ACC112 (cell line): Measurements from ENCODE around the gene NEURL2.
"Not testable (repeated sequence)": the region's sequence is repeated elsewhere in the genome, so short reads cannot be mapped to it uniquely, and the experiment has no call there.

Experiments
- H2AFZ ChIP-seq: fragments of 200-600 bp; sonication (generic); one replicate; pipeline ENCODE4 v1.6.0; 2017; ENCODE audit warnings: antibody characterized with exemption, low read length; ENCODE audit not compliant: unreplicated experiment
- H3K27ac ChIP-seq: fragments of 200-600 bp; sonication (generic); 2 replicates; pipeline ENCODE4 v1.5.1; 2014; ENCODE audit warnings: low read depth, mild to moderate bottlenecking, antibody characterized with exemption, low read length, moderate library complexity
- H3K27me3 ChIP-seq: fragments of 200-600 bp; sonication (generic); 2 replicates; pipeline ENCODE4 v1.6.1; 2014; ENCODE audit warnings: mild to moderate bottlenecking, antibody characterized with exemption, low read length, moderate library complexity, mixed read lengths; ENCODE audit not compliant: insufficient read depth
- H3K36me3 ChIP-seq: fragments of 200-600 bp; sonication (generic); 2 replicates; pipeline ENCODE4 v1.6.1; 2016; ENCODE audit warnings: mild to moderate bottlenecking, antibody characterized with exemption, low read length, moderate library complexity, mixed read lengths; ENCODE audit not compliant: insufficient read depth
- H3K4me1 ChIP-seq: fragments of 200-600 bp; sonication (generic); one replicate; pipeline ENCODE4 v1.6.1; 2016; ENCODE audit warnings: low read length, mixed read lengths; ENCODE audit not compliant: insufficient read depth, unreplicated experiment, control insufficient read depth
- H3K4me3 ChIP-seq: fragments of 200-600 bp; sonication (generic); 2 replicates; pipeline ENCODE4 v1.5.1; 2014; ENCODE audit warnings: mild to moderate bottlenecking, low read depth, low read length
- H3K79me2 ChIP-seq: fragments of 200-600 bp; sonication (generic); one replicate; pipeline ENCODE4 v1.6.0; 2016; ENCODE audit warnings: low read length; ENCODE audit not compliant: control insufficient read depth, unreplicated experiment, insufficient read depth

NEURL2 gene

DNA sequence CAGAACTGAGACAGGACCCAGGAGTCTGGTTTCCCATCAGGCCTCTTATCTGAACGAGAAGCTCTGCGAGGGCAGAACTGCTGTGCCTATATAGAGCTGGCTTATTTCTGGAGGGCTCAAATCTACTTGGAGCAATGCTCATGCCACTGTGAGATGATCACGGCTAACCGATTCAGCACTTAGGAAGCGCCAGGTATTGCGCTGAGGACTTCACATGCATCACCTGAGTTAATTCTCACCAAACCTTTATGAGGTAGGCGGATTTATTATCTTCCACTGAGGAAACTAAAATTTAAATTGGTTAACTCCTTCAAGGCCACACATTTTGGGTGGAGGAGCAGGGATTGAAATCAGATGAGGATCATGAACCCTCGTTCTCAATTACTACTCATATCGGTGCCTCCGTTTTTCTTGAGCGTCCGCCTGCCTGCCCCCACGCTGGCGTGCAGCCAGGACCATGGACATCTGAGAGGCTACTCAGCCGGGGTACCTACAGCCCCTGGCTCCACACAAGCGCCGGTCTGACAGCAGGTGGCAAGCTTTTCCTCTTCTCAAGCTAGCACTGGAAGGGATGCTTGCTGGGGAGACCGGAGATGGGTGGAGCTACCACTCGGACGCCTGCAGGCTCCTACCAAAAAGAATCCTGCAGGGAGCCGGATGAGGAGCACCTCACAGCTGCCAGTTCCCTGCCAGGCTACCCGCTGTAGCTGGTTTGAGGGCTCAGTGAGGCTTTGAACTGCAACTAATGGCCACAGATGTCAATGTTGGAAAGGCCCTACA, 42.4 kb upstream of the NEURL2 start:
- Histone ChIP-seq H3K4me3 (peak overlapping the region; percentile 87), H3K36me3 (peaks cover 5% of the 10 kb centered on the region; the same call in 1 of the 2 replicates), H3K4me1 (peaks cover 16% of the 10 kb centered on the region), H3K27ac (peak overlapping the region; percentile 97; the same call in 1 of the 2 replicates), H3K27me3 (no peaks in the 10 kb centered on the region), H2AFZ (no peak overlapping the region), H3K79me2 (peaks cover 26% of the 10 kb centered on the region)

DNA sequence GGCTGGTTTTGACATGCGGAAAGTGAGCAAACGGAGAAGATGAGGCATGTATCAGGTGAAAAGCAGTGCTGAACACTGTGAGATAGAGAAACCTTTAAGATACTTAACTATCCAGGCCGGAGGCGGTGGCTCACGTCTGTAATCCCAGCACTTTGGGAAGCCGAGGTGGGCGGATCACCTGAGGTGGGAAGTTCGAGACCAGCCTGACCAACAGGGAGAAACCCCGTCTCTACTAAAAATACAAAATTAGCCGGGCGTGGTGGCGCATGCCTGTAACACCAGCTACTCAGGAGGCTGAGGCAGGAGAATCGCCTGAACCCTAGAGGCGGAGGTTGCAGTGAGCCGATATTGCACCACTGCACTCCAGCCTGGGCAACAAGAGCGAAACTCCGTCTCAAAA, 40.7 kb upstream of the NEURL2 start:
- H3K4me3 ChIP-seq, H3K4me1 ChIP-seq, H3K27me3 ChIP-seq, H3K27ac ChIP-seq, H2AFZ ChIP-seq, H3K36me3 ChIP-seq: not testable (repeated sequence)
- peaks cover 13% of the 10 kb centered on the region for H3K79me2 ChIP-seq

DNA sequence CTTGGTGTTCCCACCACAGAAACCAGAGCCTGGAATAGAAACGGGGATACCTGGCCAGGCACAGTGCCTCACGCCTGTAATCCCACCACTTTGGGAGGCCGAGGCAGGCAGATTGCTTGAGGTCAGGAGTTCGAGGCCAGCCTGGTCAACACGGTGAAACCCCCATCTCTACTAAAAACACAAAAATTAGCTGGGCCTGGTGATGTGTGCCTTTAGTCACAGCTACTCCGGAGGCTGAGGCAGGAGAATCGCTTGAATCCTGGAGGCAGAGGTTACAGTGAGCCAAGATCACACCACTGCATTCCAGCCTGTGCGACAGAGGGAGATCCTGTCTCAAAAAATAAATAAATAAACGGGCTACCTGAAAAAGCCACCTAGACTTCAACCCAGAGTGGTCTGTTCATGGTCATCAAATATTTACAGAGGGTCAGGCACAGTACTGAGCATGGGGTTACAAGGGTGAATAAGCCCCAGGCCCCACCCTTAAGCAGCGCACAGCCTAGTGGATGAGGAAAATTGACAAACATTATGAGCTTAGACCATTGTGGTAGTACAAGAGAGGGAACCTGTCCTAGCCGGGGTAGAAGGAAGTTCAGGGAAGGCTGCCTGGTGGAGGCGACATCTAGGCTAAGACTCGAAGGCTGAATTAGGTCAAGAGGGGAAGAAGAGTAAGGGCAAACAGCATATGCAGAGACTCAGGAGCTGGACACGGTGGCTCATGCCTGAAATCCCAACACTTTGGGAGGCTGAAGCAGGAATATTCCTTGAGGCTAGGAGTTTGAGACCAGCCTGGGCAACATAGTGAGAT, 36.3 kb upstream of the NEURL2 start:
- peaks cover 10% of the 10 kb centered on the region for H3K4me1 ChIP-seq
- no peaks in the 10 kb centered on the region for H3K36me3 ChIP-seq
- no peak overlapping the region for H2AFZ ChIP-seq
- no peak overlapping the region for H3K27ac ChIP-seq
- H3K4me3 ChIP-seq: no peak overlapping the region
- H3K27me3 ChIP-seq: no peaks in the 10 kb centered on the region
- H3K79me2 ChIP-seq: no peaks in the 10 kb centered on the region

DNA sequence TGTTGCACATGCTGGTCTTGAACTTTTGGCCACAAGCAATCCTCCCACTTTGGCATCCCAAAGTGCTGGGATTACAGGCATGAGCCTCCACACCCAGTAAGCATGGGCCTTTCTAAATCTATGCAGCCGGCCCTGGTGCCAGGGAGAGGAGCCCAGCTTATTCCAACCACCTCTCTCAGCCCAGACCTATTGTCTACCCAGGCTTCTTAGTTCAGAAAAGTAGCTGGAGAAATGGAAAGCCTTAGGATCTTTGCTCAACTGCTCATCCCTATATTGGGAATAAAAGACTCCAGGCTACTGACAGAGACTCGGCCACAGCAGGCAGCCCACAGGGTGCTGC, 35.7 kb upstream of the NEURL2 start:
- H3K36me3 ChIP-seq: no peaks in the 10 kb centered on the region
- H2AFZ ChIP-seq: no peak overlapping the region
- no peaks in the 10 kb centered on the region for H3K27me3 ChIP-seq
- no peak overlapping the region for H3K27ac ChIP-seq
- no peaks in the 10 kb centered on the region for H3K79me2 ChIP-seq
- peaks cover 11% of the 10 kb centered on the region for H3K4me1 ChIP-seq
- no peak overlapping the region for H3K4me3 ChIP-seq

DNA sequence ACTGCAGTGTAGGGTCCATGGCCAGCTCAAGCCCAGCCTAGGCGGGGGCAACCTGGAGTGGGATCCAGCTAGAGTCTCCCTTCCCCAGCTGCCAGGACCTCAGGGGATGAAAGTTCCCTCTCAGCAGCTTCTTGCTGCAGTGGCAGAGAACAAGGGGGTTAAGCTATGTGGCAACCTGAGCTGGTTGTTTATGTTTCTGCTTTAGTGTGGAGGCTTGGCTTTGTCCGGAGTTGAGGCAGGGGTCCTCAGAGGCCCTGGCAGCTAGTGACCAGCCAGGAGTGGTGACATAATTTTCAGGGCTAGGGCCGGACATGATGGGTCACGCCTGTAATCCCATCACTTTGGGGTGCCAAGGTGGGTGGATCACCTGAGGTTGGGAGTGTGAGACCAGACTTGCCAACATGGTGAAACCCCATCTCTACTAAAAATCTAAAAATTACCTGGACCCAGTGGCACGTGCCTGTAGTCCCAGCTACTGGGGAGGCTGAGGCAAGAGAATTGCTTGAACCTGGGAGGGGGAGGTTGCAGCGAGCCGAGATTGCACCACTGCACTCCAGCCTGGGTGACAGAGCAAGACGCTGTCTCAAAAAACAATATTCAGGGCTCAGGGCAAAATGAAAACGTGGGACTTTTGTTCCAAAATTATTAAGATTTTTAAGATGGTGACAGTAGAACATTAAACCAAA, 35.0 kb upstream of the NEURL2 start:
- peaks cover 11% of the 10 kb centered on the region for H3K4me1 ChIP-seq
- H3K4me3 ChIP-seq: no peak overlapping the region
- no peak overlapping the region for H2AFZ ChIP-seq
- H3K36me3 ChIP-seq: no peaks in the 10 kb centered on the region
- H3K79me2 ChIP-seq: no peaks in the 10 kb centered on the region
- H3K27ac ChIP-seq: no peak overlapping the region
- no peaks in the 10 kb centered on the region for H3K27me3 ChIP-seq

DNA sequence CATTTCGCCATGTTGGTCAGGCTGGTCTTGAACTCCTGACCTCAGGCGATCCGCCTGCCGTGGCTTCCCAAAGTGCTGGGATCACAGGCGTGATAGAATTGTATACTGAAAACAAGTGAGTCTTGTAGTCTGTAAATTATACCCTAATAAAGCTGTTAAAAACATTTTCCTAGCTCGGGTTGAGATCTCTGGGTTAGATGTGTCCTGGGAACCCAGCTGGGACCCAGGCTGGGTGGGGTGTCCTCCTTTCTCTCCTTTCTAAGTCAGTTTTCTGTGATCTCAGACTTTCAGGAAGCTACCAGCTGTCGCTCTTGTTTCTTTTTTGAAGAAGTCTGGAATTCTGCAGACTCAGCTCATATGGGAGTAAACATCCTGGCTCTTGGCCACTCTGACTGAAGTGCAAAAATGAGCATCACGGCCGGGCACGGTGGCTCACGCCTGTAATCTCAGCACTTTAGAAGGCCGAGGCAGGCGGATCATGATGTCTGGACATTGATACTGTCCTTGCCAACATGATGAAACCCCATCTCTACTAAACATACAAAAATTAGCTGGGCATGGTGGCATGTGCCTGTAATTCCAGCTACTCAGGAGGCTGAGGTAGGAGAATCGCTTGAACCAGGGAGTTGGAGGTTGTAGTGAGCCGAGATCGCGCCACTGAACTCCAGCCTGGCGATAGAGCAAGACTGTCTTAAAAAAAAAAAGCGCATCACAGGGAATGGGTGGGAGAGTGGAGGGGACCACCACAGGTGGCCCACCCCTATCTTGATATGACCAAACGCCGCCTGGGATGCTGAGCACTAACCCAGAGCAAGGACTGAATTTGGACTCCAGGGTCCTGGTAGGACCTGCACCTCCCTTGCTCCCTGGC, 33.6 kb upstream of the NEURL2 start:
- Histone ChIP-seq H3K79me2 (no peaks in the 10 kb centered on the region), H2AFZ (peak overlapping the region; percentile 72), H3K27me3 (no peaks in the 10 kb centered on the region), H3K27ac (no peak overlapping the region), H3K4me3 (no peak overlapping the region; the same call in 1 of the 2 replicates), H3K4me1 (peaks cover 21% of the 10 kb centered on the region), H3K36me3 (no peaks in the 10 kb centered on the region)

DNA sequence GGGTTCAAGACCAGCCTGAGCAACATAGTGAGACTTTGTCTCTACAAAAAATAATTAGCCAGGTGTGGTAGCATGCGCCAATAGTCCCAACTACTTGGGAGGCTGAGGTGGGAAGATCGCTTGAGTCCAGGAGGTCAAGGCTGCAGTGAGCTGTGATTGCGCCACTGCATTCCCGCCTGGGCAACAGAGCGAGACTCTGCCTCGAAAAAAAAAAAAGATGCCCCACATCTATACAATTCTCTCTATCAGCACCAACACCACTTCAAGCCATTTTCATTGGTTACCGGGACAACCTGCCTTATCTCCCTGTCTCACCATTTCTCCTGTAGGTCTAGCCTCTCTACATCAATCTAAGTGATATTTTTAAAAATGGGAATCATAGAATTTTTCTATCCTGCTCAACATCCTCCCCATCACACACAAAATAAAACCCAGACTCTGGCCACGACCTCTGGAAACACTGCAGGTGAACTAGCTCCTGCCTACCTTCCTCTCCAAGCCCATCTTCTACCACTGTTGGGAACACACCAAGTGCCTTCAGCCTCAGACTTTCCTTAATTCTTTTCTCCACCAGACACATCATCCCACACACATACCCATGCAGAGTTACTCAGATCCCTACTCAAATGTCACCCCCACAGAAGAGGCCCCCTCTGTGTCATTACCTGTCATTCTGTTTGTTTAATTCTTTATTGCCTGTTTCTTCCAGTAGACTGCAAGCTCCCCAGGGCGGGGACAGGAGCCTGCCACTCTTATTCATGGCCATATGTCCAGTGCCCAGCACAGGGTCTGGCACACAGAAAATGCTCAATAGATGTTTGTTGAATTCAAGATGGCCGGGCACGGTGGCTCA, 30.6 kb upstream of the NEURL2 start:
- no peaks in the 10 kb centered on the region for H3K79me2 ChIP-seq
- H3K27ac ChIP-seq: no peak overlapping the region
- no peak overlapping the region for H2AFZ ChIP-seq
- H3K4me1 ChIP-seq: peaks cover 25% of the 10 kb centered on the region
- H3K36me3 ChIP-seq: no peaks in the 10 kb centered on the region
- H3K4me3 ChIP-seq: no peak overlapping the region
- H3K27me3 ChIP-seq: no peaks in the 10 kb centered on the region

DNA sequence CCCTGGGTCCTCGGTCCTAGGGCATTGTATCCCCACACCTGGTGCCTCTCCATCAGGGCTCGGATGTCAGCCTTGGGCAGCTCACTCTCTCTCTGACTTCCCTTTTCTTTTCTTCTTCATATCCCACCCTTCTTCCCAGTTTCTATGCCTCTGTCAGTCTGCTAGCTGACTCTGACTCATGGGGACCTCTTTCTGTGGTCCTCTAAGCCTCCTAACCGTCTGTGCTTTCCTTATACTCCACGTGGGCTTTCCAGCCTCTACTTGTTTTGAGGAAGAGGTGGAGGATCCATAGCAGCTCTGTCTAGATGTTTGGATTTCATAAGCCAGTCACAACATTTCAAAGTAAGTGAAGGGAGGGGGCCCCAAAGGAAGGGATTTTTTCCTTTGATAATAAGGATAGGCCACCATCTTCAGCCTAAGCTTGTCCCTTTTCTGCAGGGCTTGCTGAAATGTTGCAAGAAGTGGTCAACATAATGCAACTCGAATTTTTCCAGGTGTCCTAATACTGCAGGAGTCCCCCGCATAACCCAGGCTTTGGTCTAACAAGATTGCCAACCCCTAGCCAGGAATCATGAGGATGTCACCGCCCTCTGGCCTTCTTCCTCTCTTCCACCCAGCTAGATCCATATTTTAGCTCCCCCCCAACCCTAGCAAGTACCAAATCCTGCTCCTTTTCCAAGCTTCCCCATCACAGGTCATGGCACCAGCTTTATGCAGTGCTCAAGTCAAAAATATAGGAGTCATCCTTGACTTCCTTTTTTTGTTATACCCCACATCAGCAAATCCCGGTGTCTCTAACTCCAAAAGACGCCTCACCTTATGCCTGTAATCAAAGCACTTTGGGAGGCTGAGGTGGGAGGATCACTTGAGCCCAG, 29.7 kb upstream of the NEURL2 start:
- no peaks in the 10 kb centered on the region for H3K27me3 ChIP-seq
- H3K4me3 ChIP-seq: no peak overlapping the region
- H2AFZ ChIP-seq: no peak overlapping the region
- H3K79me2 ChIP-seq: no peaks in the 10 kb centered on the region
- H3K4me1 ChIP-seq: peaks cover 25% of the 10 kb centered on the region
- no peaks in the 10 kb centered on the region for H3K36me3 ChIP-seq
- no peak overlapping the region for H3K27ac ChIP-seq
